Karpas-422 (cell line): ENCODE data around the gene CD244. TPM values are rescaled to one million over a fixed set of nuclear protein-coding genes. Genes with fewer than 3 reads are reported as not detected.
"Not testable (repeated sequence)": the region's sequence is repeated elsewhere in the genome, so short reads cannot be mapped to it uniquely, and the experiment has no call there.

Experiments used
- DNase-seq: peaks from one replicate; pipeline ENCODE4 v3.0.0-alpha.2; 2015
- H2AFZ ChIP-seq: fragments of 200-600 bp; sonication (generic); 2 replicates; pipeline ENCODE4 v1.6.1; 2014; ENCODE audit warnings: antibody characterized with exemption, low read length, mixed read lengths
- H3K27ac ChIP-seq: fragments of 200-600 bp; sonication (generic); 2 replicates; pipeline ENCODE4 v1.5.1; 2014; ENCODE audit warnings: mild to moderate bottlenecking, low read length, moderate library complexity
- H3K27me3 ChIP-seq: fragments of 200-600 bp; sonication (generic); 2 replicates; pipeline ENCODE4 v1.6.1; 2014; ENCODE audit warnings: low read length, mixed read lengths
- H3K36me3 ChIP-seq: fragments of 200-600 bp; sonication (generic); 2 replicates; pipeline ENCODE4 v1.6.1; 2014; ENCODE audit warnings: low read length, mixed read lengths; ENCODE audit not compliant: insufficient read depth
- H3K4me1 ChIP-seq: fragments of 200-600 bp; sonication (generic); 2 replicates; pipeline ENCODE4 v1.6.1; 2014; ENCODE audit warnings: mild to moderate bottlenecking, low read length, mixed read lengths
- H3K4me2 ChIP-seq: fragments of 200-600 bp; sonication (generic); 2 replicates; pipeline ENCODE4 v1.6.1; 2014; ENCODE audit warnings: low read length, low read depth, mild to moderate bottlenecking; ENCODE audit not compliant: poor library complexity, severe bottlenecking
- H3K4me3 ChIP-seq: fragments of 200-600 bp; sonication (generic); 2 replicates; pipeline ENCODE4 v1.5.1; 2014; ENCODE audit warnings: mild to moderate bottlenecking, antibody characterized with exemption, low read length, mixed read lengths
- H3K79me2 ChIP-seq: fragments of 200-600 bp; sonication (generic); 2 replicates; pipeline ENCODE4 v1.6.1; 2014; ENCODE audit warnings: mild to moderate bottlenecking, low read length, mixed read lengths
- H3K9ac ChIP-seq: fragments of 200-600 bp; sonication (generic); 2 replicates; pipeline ENCODE4 v1.6.0; 2014; ENCODE audit warnings: low read length
- H3K9me2 ChIP-seq: fragments of 200-600 bp; sonication (generic), shearing (Covaris generic); replicated peaks from 2 replicates; pipeline ENCODE4 v1.6.0; 2014; ENCODE audit warnings: mild to moderate bottlenecking, low read length, moderate library complexity; ENCODE audit not compliant: insufficient read depth
- H3K9me3 ChIP-seq: fragments of 300-700, 200-600 bp; sonication (generic); 2 replicates; pipeline ENCODE4 v1.6.1; 2014; ENCODE audit warnings: low read length, mixed read lengths
- H4K20me1 ChIP-seq: fragments of 200-600 bp; sonication (generic); 2 replicates; pipeline ENCODE4 v1.6.1; 2014; ENCODE audit warnings: mild to moderate bottlenecking, antibody characterized with exemption, low read length, low read depth; ENCODE audit not compliant: insufficient read depth
- total RNA-seq: library from RNA; depleted of rRNA; stranded (reverse); fragments of >200 nt; shearing (Covaris generic); gene quantifications from 2 replicates; pipeline ENCODE4 v1.2.3, GENCODE V29; 2014; ENCODE audit warnings: low replicate concordance

The CD244 gene
- total RNA-seq, 1 experiment from 2014 or later, result not detected

- not testable (repeated sequence) for H3K9me2 ChIP-seq, H3K4me3 ChIP-seq, H3K4me2 ChIP-seq
Observed at GRCh38 chr1:160875591-160875990, 12.9 kb upstream of the CD244 start.

GRCh38 chr1:160874935-160875334, 12.2 kb upstream of the CD244 start:
- no peak overlapping the region for H3K9ac ChIP-seq
- no peaks in the 10 kb centered on the region for H3K36me3 ChIP-seq
- no peaks in the 10 kb centered on the region for H4K20me1 ChIP-seq
- no peaks in the 10 kb centered on the region for H3K9me2 ChIP-seq
- H3K27ac ChIP-seq, result no peak overlapping the region
- no peaks in the 10 kb centered on the region for H3K79me2 ChIP-seq
- no peak overlapping the region for H3K4me2 ChIP-seq
- H2AFZ ChIP-seq, result no peak overlapping the region
- H3K4me1 ChIP-seq, result no peaks in the 10 kb centered on the region
- no peak overlapping the region for H3K4me3 ChIP-seq
- no peaks in the 10 kb centered on the region for H3K9me3 ChIP-seq
- H3K27me3 ChIP-seq, result no peaks in the 10 kb centered on the region
- no peak for DNase-seq

More at GRCh38 chr1:160875591-160875990, 12.9 kb upstream of the CD244 start:
- not testable (repeated sequence) for DNase-seq, H3K27ac ChIP-seq, H2AFZ ChIP-seq, H3K27me3 ChIP-seq, H3K36me3 ChIP-seq, H3K4me1 ChIP-seq, H4K20me1 ChIP-seq, H3K9ac ChIP-seq, H3K79me2 ChIP-seq, H3K9me3 ChIP-seq

GRCh38 chr1:160868141-160868540, 5.5 kb upstream of the CD244 start:
- Histone ChIP-seq H3K79me2 (no peaks in the 10 kb centered on the region), H3K9me2 (no peaks in the 10 kb centered on the region), H2AFZ (no peak overlapping the region), H3K27me3 (no peaks in the 10 kb centered on the region), H3K4me3 (no peak overlapping the region), H3K27ac (no peak overlapping the region), H4K20me1 (no peaks in the 10 kb centered on the region), H3K4me1 (no peaks in the 10 kb centered on the region), H3K36me3 (no peaks in the 10 kb centered on the region), H3K9me3 (no peaks in the 10 kb centered on the region), H3K4me2 (no peak overlapping the region), H3K9ac (no peak overlapping the region)
- DNase-seq, result no peak

GRCh38 chr1:160867651-160868050, 5.0 kb upstream of the CD244 start:
- not testable (repeated sequence) for H3K27ac ChIP-seq, H3K9me3 ChIP-seq, H3K4me3 ChIP-seq, H3K9ac ChIP-seq, H3K79me2 ChIP-seq, H4K20me1 ChIP-seq, H3K36me3 ChIP-seq, H3K9me2 ChIP-seq, H3K27me3 ChIP-seq, H2AFZ ChIP-seq, DNase-seq, H3K4me1 ChIP-seq, H3K4me2 ChIP-seq

- no peak for DNase-seq
- no peaks in the 10 kb centered on the region for H3K27me3 ChIP-seq
- no peaks in the 10 kb centered on the region for H3K9me3 ChIP-seq
- no peak overlapping the region for H3K9ac ChIP-seq
- H3K36me3 ChIP-seq, result no peaks in the 10 kb centered on the region
- no peaks in the 10 kb centered on the region for H3K79me2 ChIP-seq
- no peak overlapping the region for H3K4me3 ChIP-seq
- no peak overlapping the region for H3K27ac ChIP-seq
- no peaks in the 10 kb centered on the region for H3K4me1 ChIP-seq
- H4K20me1 ChIP-seq, result no peaks in the 10 kb centered on the region
- no peak overlapping the region for H3K4me2 ChIP-seq
- H3K9me2 ChIP-seq, result no peaks in the 10 kb centered on the region
- H2AFZ ChIP-seq, result no peak overlapping the region
Observed at GRCh38 chr1:160866695-160867260, 4.1 kb upstream of the CD244 start.

- Histone ChIP-seq H3K9me3 (no peaks in the 10 kb centered on the region), H3K9me2 (no peaks in the 10 kb centered on the region), H4K20me1 (no peaks in the 10 kb centered on the region), H3K4me1 (no peaks in the 10 kb centered on the region), H3K27ac (no peak overlapping the region), H3K36me3 (no peaks in the 10 kb centered on the region), H3K27me3 (no peaks in the 10 kb centered on the region), H3K4me3 (no peak overlapping the region), H3K4me2 (no peak overlapping the region), H3K9ac (no peak overlapping the region), H2AFZ (no peak overlapping the region), H3K79me2 (no peaks in the 10 kb centered on the region)
- DNase-seq, result no peak
Observed at GRCh38 chr1:160866001-160866694, 3.5 kb upstream of the CD244 start.

GRCh38 chr1:160865337-160865736, 2.6 kb upstream of the CD244 start:
- H3K9me2 ChIP-seq, result no peaks in the 10 kb centered on the region
- no peak overlapping the region for H3K9ac ChIP-seq
- H3K36me3 ChIP-seq, result no peaks in the 10 kb centered on the region
- H3K27me3 ChIP-seq, result no peaks in the 10 kb centered on the region
- H2AFZ ChIP-seq, result no peak overlapping the region
- no peak overlapping the region for H3K4me3 ChIP-seq
- no peaks in the 10 kb centered on the region for H3K4me1 ChIP-seq
- no peaks in the 10 kb centered on the region for H3K9me3 ChIP-seq
- H3K4me2 ChIP-seq, result no peak overlapping the region
- H4K20me1 ChIP-seq, result no peaks in the 10 kb centered on the region
- no peak for DNase-seq
- no peaks in the 10 kb centered on the region for H3K79me2 ChIP-seq
- no peak overlapping the region for H3K27ac ChIP-seq

GRCh38 chr1:160864173-160864572, 1.5 kb upstream of the CD244 start:
- H3K4me3 ChIP-seq, result no peak overlapping the region
- no peaks in the 10 kb centered on the region for H3K9me2 ChIP-seq
- no peak for DNase-seq
- H4K20me1 ChIP-seq, result no peaks in the 10 kb centered on the region
- no peak overlapping the region for H2AFZ ChIP-seq
- no peak overlapping the region for H3K9ac ChIP-seq
- H3K4me1 ChIP-seq, result no peaks in the 10 kb centered on the region
- no peaks in the 10 kb centered on the region for H3K9me3 ChIP-seq
- no peak overlapping the region for H3K4me2 ChIP-seq
- H3K27ac ChIP-seq, result no peak overlapping the region
- no peaks in the 10 kb centered on the region for H3K36me3 ChIP-seq
- no peaks in the 10 kb centered on the region for H3K27me3 ChIP-seq
- H3K79me2 ChIP-seq, result no peaks in the 10 kb centered on the region
